Mesenchymal stem cell (in vitro differentiated cells and primary cell): ENCODE results near the gene ZFAND2A.
A peak's percentile ranks its signal among the peaks of the same experiment; 100 is the strongest.

Experiments
- DNase-seq: peaks from one replicate; pipeline ENCODE4 v3.0.0-alpha.2; 2013
- H2AFZ ChIP-seq: one replicate; pipeline ENCODE4 v1.6.1; 2013; ENCODE audit warnings: low read depth, mild to moderate bottlenecking, control low read depth, inconsistent platforms, low read length, moderate library complexity
- H2AK5ac ChIP-seq: 2 replicates; pipeline ENCODE4 v1.6.1; 2013; ENCODE audit warnings: low read length, moderate library complexity, mild to moderate bottlenecking, inconsistent platforms; ENCODE audit not compliant: severe bottlenecking
- H2BK120ac ChIP-seq: one replicate; pipeline ENCODE4 v1.6.1; 2013; ENCODE audit warnings: low read depth, mild to moderate bottlenecking, inconsistent platforms, low read length, moderate library complexity
- H2BK12ac ChIP-seq, 2 experiments: one replicate each; pipeline ENCODE4 v1.6.1; 2013; ENCODE audit warnings: inconsistent platforms in 2 of 2, low read length in 2 of 2, mild to moderate bottlenecking in 2 of 2, moderate library complexity in 2 of 2, control low read depth in 1 of 2
- H2BK15ac ChIP-seq: one replicate; pipeline ENCODE4 v1.6.1; 2013; ENCODE audit warnings: mild to moderate bottlenecking, low read depth, inconsistent platforms; ENCODE audit not compliant: poor library complexity, severe bottlenecking
- H2BK5ac ChIP-seq: 2 replicates; pipeline ENCODE4 v1.6.1; 2013; ENCODE audit warnings: low read depth, mild to moderate bottlenecking, low read length, control low read depth, inconsistent platforms; ENCODE audit not compliant: poor library complexity, severe bottlenecking
- H3K14ac ChIP-seq, 2 experiments: one replicate each; pipeline ENCODE4 v1.6.1; 2013; ENCODE audit warnings: inconsistent platforms in 2 of 2, low read length in 2 of 2, control low read depth in 1 of 2, mild to moderate bottlenecking in 1 of 2, moderate library complexity in 1 of 2
- H3K18ac ChIP-seq, 2 experiments: one replicate each; pipeline ENCODE4 v1.6.1; 2013; ENCODE audit warnings: inconsistent platforms in 2 of 2, low read length in 2 of 2, control low read depth in 1 of 2, low read depth in 1 of 2, mild to moderate bottlenecking in 1 of 2
- H3K23ac ChIP-seq, 2 experiments: one replicate each; pipeline ENCODE4 v1.6.1; 2013; ENCODE audit warnings: inconsistent platforms in 2 of 2, low read length in 2 of 2, mild to moderate bottlenecking in 2 of 2, moderate library complexity in 2 of 2, control low read depth in 1 of 2
- H3K27ac ChIP-seq: 2 replicates; pipeline ENCODE4 v1.5.1; 2013; ENCODE audit warnings: mild to moderate bottlenecking, moderate library complexity, low read length, control low read depth, inconsistent platforms; ENCODE audit not compliant: poor library complexity, severe bottlenecking
- H3K27me3 ChIP-seq, 2 experiments: 2 replicates each; pipeline versions ENCODE4 v1.6.1 to v1.7.0; 2013; ENCODE audit warnings: low read length in 2 of 2, mild to moderate bottlenecking in 2 of 2, moderate library complexity in 2 of 2, control low read depth in 1 of 2, inconsistent platforms in 1 of 2; ENCODE audit not compliant: control insufficient read depth in 1 of 2, insufficient read depth in 1 of 2
- H3K36me3 ChIP-seq, 2 experiments: 2 replicates each; pipeline versions ENCODE4 v1.6.1 to v1.7.0; 2013; ENCODE audit warnings: low read length in 2 of 2, control low read depth in 1 of 2, inconsistent platforms in 1 of 2, low read depth in 1 of 2, mild to moderate bottlenecking in 1 of 2; ENCODE audit not compliant: insufficient read depth in 2 of 2, control insufficient read depth in 1 of 2
- H3K4ac ChIP-seq, 2 experiments: one replicate each; pipeline ENCODE4 v1.6.1; 2013; ENCODE audit warnings: inconsistent platforms in 2 of 2, low read length in 2 of 2, mild to moderate bottlenecking in 2 of 2, moderate library complexity in 2 of 2, control low read depth in 1 of 2, low read depth in 1 of 2
- H3K4me1 ChIP-seq: 2 replicates; pipeline ENCODE4 v1.6.1; 2013; ENCODE audit warnings: low read depth, low read length, control low read depth; ENCODE audit not compliant: control insufficient read depth, insufficient read depth
- H3K4me2 ChIP-seq: 2 replicates; pipeline ENCODE4 v1.6.1; 2013; ENCODE audit warnings: low read length, mild to moderate bottlenecking, inconsistent platforms; ENCODE audit not compliant: poor library complexity, severe bottlenecking
- H3K4me3 ChIP-seq, 2 experiments: 2 replicates each; pipeline versions ENCODE4 v1.5.1 to v1.7.0; 2013; ENCODE audit warnings: low read length in 2 of 2, mild to moderate bottlenecking in 2 of 2, control low read depth in 1 of 2, low read depth in 1 of 2; ENCODE audit not compliant: insufficient read depth in 1 of 2
- H3K79me1 ChIP-seq: replicated peaks from 2 replicates; pipeline ENCODE4 v1.6.1; 2013; ENCODE audit warnings: mild to moderate bottlenecking, control low read depth, low read length, inconsistent platforms; ENCODE audit not compliant: poor library complexity, severe bottlenecking
- H3K9ac ChIP-seq: 2 replicates; pipeline ENCODE4 v1.7.0; 2013; ENCODE audit warnings: mild to moderate bottlenecking, low read length, moderate library complexity
- H3K9me3 ChIP-seq: 2 replicates; pipeline ENCODE4 v1.7.0; 2013; ENCODE audit warnings: mild to moderate bottlenecking, low read length; ENCODE audit not compliant: control insufficient read depth
- H4K8ac ChIP-seq: one replicate; pipeline ENCODE4 v1.6.1; 2013; ENCODE audit warnings: inconsistent platforms, mild to moderate bottlenecking, low read length, moderate library complexity
- H4K91ac ChIP-seq: one replicate; pipeline ENCODE4 v1.6.1; 2013; ENCODE audit warnings: mild to moderate bottlenecking, low read length, inconsistent platforms
- WGBS: methylation state at CpG from one replicate; pipeline ENCODE4 v1.1.7; 2013; ENCODE audit warnings: mixed read lengths; 5-methylcytosine and 5-hydroxymethylcytosine counted together

Gene ZFAND2A

DNA sequence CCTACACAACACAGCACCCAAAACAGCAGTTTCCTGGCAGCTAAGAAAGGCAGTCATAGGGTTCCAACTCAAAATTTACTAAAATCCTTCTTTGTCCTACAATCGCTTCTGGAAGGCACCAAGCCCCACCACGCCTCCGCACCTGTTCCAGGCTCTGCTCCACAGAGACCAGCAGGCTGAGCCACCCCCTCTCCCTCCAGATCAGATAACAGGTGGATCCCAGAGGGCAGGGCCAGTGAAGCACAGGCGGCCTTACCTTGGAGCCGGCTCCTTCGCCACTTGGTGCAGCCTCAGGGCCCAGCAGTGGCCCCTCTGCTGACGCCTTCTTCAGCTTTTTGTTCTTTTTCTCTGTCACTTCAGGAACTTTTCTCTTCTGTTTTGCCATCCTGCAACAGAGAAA, 33.0 kb downstream of the ZFAND2A start:
- Histone ChIP-seq H4K91ac (no peak overlapping the region), H3K79me1 (peaks cover 41% of the 10 kb centered on the region), H3K4me3 (no peak overlapping the region), H4K8ac (no peak overlapping the region), H3K27me3 (no peaks in the 10 kb centered on the region), H2BK120ac (no peak overlapping the region), H3K9me3 (no peaks in the 10 kb centered on the region), H3K4ac (no peak overlapping the region), H3K23ac (no peak overlapping the region), H2BK15ac (no peak overlapping the region), H3K9ac (no peak overlapping the region), H3K36me3 (peaks cover 18 to 48% of the 10 kb centered on the region in 2 experiments), H3K18ac (no peak overlapping the region), H3K14ac (no peak overlapping the region), H3K27ac (no peak overlapping the region), H2AK5ac (no peak overlapping the region), H3K4me1 (peaks cover 28% of the 10 kb centered on the region), H2BK12ac (no peak overlapping the region), H2BK5ac (no peak overlapping the region), H2AFZ (no peak overlapping the region), H3K4me2 (no peak overlapping the region)
- over 99% methylated on average over 6 of the region's 7 CpGs for WGBS
- DNase-seq, result no peak

DNA sequence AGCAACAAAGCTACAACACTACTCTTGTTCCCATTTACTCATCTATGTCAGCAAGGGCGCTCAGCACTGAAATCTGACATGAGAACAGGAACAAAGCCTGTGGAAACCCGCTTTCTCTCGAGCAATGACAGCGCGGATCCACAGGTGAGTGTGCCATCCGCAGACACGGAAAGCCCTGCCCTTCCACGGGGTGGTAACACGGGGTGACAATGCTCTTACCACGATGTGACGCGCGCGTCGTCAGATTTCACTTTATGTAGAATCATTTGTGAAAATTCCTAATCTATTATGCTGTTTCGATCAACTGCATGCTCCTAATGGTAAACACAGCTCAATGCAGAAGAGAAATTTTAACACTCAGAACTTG, 34.4 kb downstream of the ZFAND2A start:
- Histone ChIP-seq H3K4ac (no peak overlapping the region), H3K27me3 (no peaks in the 10 kb centered on the region), H3K18ac (no peak overlapping the region), H2BK12ac (no peak overlapping the region), H2AK5ac (no peak overlapping the region), H3K9ac (no peak overlapping the region), H3K14ac (no peak overlapping the region), H3K36me3 (peaks cover 18 to 54% of the 10 kb centered on the region in 2 experiments), H2BK15ac (no peak overlapping the region), H3K9me3 (no peaks in the 10 kb centered on the region), H2BK5ac (no peak overlapping the region), H3K4me3 (peak overlapping the region in 1 of 2 experiments; percentile 79), H4K8ac (no peak overlapping the region), H4K91ac (no peak overlapping the region), H2BK120ac (no peak overlapping the region), H3K79me1 (peaks cover 45% of the 10 kb centered on the region), H3K27ac (no peak overlapping the region), H3K23ac (no peak overlapping the region), H2AFZ (no peak overlapping the region), H3K4me1 (peaks cover 40% of the 10 kb centered on the region), H3K4me2 (no peak overlapping the region)
- WGBS, result 99% methylated on average over 16 of the region's 16 CpGs
- no peak for DNase-seq

DNA sequence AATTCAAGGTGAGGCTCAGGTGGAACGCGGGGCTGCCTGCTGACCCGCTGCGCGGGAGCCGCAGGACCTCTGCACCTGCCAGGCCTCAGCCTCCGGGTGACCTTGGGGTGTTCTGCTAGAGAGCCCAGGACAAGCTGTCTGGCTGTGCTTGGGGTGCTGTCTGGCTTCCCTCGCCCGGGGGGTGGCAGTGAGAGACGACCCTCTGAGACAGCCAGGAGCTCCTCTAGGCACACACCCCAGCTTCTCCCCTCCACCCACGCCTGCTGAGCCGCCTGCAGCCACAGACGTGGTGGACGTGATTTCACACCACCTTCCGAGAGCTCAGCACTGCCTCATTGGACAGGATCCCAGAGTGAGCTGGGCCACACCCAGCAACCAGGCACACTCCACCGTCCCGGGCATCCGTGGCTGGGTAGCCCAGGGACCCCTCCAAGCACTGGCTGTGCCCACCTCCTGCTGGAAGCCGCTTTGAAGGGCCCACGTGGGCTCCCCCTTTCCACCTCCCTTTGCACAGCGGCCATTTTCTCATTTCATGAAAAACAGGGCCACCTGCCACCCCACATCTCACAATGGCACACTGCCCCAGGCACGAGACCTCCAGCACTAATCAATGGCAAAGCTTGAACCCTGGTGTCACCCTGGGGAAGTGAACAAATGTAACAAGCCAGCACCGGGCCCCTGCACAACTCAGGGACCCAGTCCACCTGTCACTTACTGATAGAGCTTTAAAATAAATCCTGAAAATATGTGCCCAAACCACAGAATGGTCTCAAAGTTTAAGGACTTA, 35.0 kb downstream of the ZFAND2A start:
- no peak for DNase-seq
- no peak overlapping the region for H2AK5ac ChIP-seq
- no peak overlapping the region for H3K4me2 ChIP-seq
- peak overlapping the region in 1 of 2 experiments; percentile 79 for H3K4me3 ChIP-seq
- no peak overlapping the region for H2BK12ac ChIP-seq
- H3K18ac ChIP-seq, result no peak overlapping the region
- peak overlapping the region in 1 of 2 experiments; percentile 4 for H3K14ac ChIP-seq
- H3K27ac ChIP-seq, result no peak overlapping the region
- H3K9me3 ChIP-seq, result no peaks in the 10 kb centered on the region
- 95% methylated on average over 23 of the region's 23 CpGs for WGBS
- H2BK120ac ChIP-seq, result no peak overlapping the region
- H2BK15ac ChIP-seq, result no peak overlapping the region
- H2BK5ac ChIP-seq, result no peak overlapping the region
- H3K27me3 ChIP-seq, result no peaks in the 10 kb centered on the region
- H3K4me1 ChIP-seq, result peaks cover 39% of the 10 kb centered on the region
- H3K23ac ChIP-seq, result no peak overlapping the region
- H2AFZ ChIP-seq, result no peak overlapping the region
- peak overlapping the region in 1 of 2 experiments; percentile 51 for H3K4ac ChIP-seq
- peak overlapping the region; percentile 81 for H3K9ac ChIP-seq
- H3K79me1 ChIP-seq, result peaks cover 43% of the 10 kb centered on the region
- peaks cover 18 to 51% of the 10 kb centered on the region in 2 experiments for H3K36me3 ChIP-seq
- peak overlapping the region; percentile 9 for H4K91ac ChIP-seq
- H4K8ac ChIP-seq, result no peak overlapping the region

- H4K8ac ChIP-seq, result peak overlapping the region; percentile 66
- peak overlapping the region; percentile 27 for H3K27ac ChIP-seq
- no peak for DNase-seq
- H3K14ac ChIP-seq, result no peak overlapping the region
- no peak overlapping the region for H3K4me2 ChIP-seq
- H3K9me3 ChIP-seq, result no peaks in the 10 kb centered on the region
- no peak overlapping the region for H2AK5ac ChIP-seq
- no peak overlapping the region for H2BK5ac ChIP-seq
- H3K4me1 ChIP-seq, result peaks cover 37% of the 10 kb centered on the region
- WGBS, result 94% methylated on average over 8 of the region's 11 CpGs
- no peak overlapping the region for H2BK120ac ChIP-seq
- H3K36me3 ChIP-seq, result peaks cover 12 to 44% of the 10 kb centered on the region in 2 experiments
- H2BK12ac ChIP-seq, result peak overlapping the region; percentile 3 to 32
- H2AFZ ChIP-seq, result no peak overlapping the region
- no peaks in the 10 kb centered on the region for H3K27me3 ChIP-seq
- peak overlapping the region; percentile 61 for H4K91ac ChIP-seq
- no peak overlapping the region for H3K23ac ChIP-seq
- H3K9ac ChIP-seq, result peak overlapping the region; percentile 92
- peak overlapping the region; percentile 61 to 65 for H3K4ac ChIP-seq
- no peak overlapping the region for H2BK15ac ChIP-seq
- peak overlapping the region in 1 of 2 experiments; percentile 45 for H3K18ac ChIP-seq
- peak overlapping the region in 1 of 2 experiments; percentile 75 for H3K4me3 ChIP-seq
- peaks cover 38% of the 10 kb centered on the region for H3K79me1 ChIP-seq
These were observed 35.8 kb downstream of the ZFAND2A start for GRCh38 chr7:1124164-1124563.
